Keratinocyte (primary cell): ENCODE data around the gene ACOXL. TPM values are rescaled to one million over a fixed set of nuclear protein-coding genes. Genes with fewer than 3 reads are reported as not detected.

Experiments
- DNase-seq: peaks from one replicate; pipeline ENCODE4 v3.0.0-alpha.2; 2011; ENCODE audit warnings: low read depth, missing footprints, low spot score
- FAIRE-seq: peaks from 2 replicates; lab custom pipeline; 2011; peaks lifted over from hg19 to GRCh38; lab: Jason Lieb, UNC
- H2AFZ ChIP-seq: 2 replicates; pipeline ENCODE4 v1.6.0; 2012; ENCODE audit warnings: low read length, control low read depth, inconsistent platforms; ENCODE audit not compliant: control insufficient read depth
- H3K27ac ChIP-seq: 2 replicates; pipeline ENCODE4 v1.5.1; 2011; ENCODE audit warnings: low read length; ENCODE audit not compliant: control insufficient read depth, insufficient read depth
- H3K27me3 ChIP-seq: 3 replicates; pipeline ENCODE4 v1.6.0; 2011; ENCODE audit warnings: low read length; ENCODE audit not compliant: control insufficient read depth, insufficient read depth; ENCODE audit errors: extremely low read depth
- H3K36me3 ChIP-seq, 2 experiments: 2 replicates in 1 of 2; 3 replicates in 1 of 2; pipeline ENCODE4 v1.5.1; 2011; ENCODE audit warnings: low read length in 2 of 2, mild to moderate bottlenecking in 1 of 2; ENCODE audit not compliant: control insufficient read depth in 2 of 2, insufficient read depth in 2 of 2; ENCODE audit errors: extremely low read depth in 1 of 2
- H3K4me1 ChIP-seq: 3 replicates; pipeline ENCODE4 v1.5.1; 2011; ENCODE audit warnings: low read length; ENCODE audit not compliant: control insufficient read depth, insufficient read depth; ENCODE audit errors: extremely low read depth
- H3K4me2 ChIP-seq: 3 replicates; pipeline ENCODE4 v1.6.0; 2011; ENCODE audit warnings: low read depth, low read length; ENCODE audit not compliant: control insufficient read depth, insufficient read depth; ENCODE audit errors: extremely low read depth
- H3K4me3 ChIP-seq, 3 experiments: fragments of 200-600 bp in 1 of 3; sonication (generic) in 1 of 3; 2 replicates in 2 of 3; 3 replicates in 1 of 3; pipeline ENCODE4 v1.5.1; 2011 to 2016; ENCODE audit warnings: low read length in 3 of 3, mild to moderate bottlenecking in 3 of 3, control low read depth in 2 of 3, inconsistent platforms in 1 of 3, low read depth in 1 of 3, mixed read lengths in 1 of 3, mixed run types in 1 of 3, moderate library complexity in 1 of 3; ENCODE audit not compliant: control insufficient read depth in 2 of 3, insufficient read depth in 2 of 3; ENCODE audit errors: extremely low read depth in 1 of 3
- H3K79me2 ChIP-seq: 2 replicates; pipeline ENCODE4 v1.6.0; 2012; ENCODE audit warnings: low read length; ENCODE audit not compliant: control insufficient read depth, insufficient read depth
- H3K9ac ChIP-seq: 3 replicates; pipeline ENCODE4 v1.6.0; 2011; ENCODE audit warnings: low read length; ENCODE audit not compliant: control insufficient read depth, insufficient read depth; ENCODE audit errors: extremely low read depth
- H3K9me1 ChIP-seq: 3 replicates; pipeline ENCODE4 v1.6.0; 2011; ENCODE audit warnings: low read length; ENCODE audit not compliant: control insufficient read depth, insufficient read depth; ENCODE audit errors: extremely low read depth
- H3K9me3 ChIP-seq: 2 replicates; pipeline ENCODE4 v1.5.1; 2012; ENCODE audit warnings: low read depth, low read length; ENCODE audit not compliant: control insufficient read depth
- H4K20me1 ChIP-seq: 3 replicates; pipeline ENCODE4 v1.6.0; 2011; ENCODE audit warnings: low read length; ENCODE audit not compliant: control insufficient read depth, insufficient read depth; ENCODE audit errors: extremely low read depth
- CTCF ChIP-seq, 3 experiments: IDR thresholded peaks in 1 of 3; conservative IDR thresholded peaks in 1 of 3; optimal IDR thresholded peaks in 1 of 3; 2 replicates in 2 of 3; 3 replicates in 1 of 3; pipeline versions ENCODE3 to v1.5.1; 2011; ENCODE audit warnings: low read length in 3 of 3, mild to moderate bottlenecking in 3 of 3, moderate library complexity in 2 of 3, control low read depth in 1 of 3, inconsistent platforms in 1 of 3; ENCODE audit not compliant: insufficient read depth in 2 of 3; ENCODE audit errors: extremely low read depth in 1 of 3
- EZH2 ChIP-seq: IDR thresholded peaks from one replicate; pipeline ENCODE4 v1.6.1; 2012; ENCODE audit warnings: inconsistent platforms, mild to moderate bottlenecking, low read length, moderate library complexity
- dilution Hi-C: fragments of 300-500 bp; cut with MboI; formaldehyde crosslinking; loops from one replicate; pipeline ENCODE4 v1.7.0; 2020; ENCODE audit warnings: low sequenced_read_pairs; ENCODE audit not compliant: extremely low pct_ligation_motif_present
- polyA plus RNA-seq, 5 experiments: library from polyadenylated mRNA; depleted of rRNA in 3 of 5; stranded (reverse) in 3 of 5; stranded (forward) in 1 of 5; unstranded in 1 of 5; fragments of >200 nt; gene quantifications; 1 replicate in 1 of 5; 2 replicates in 3 of 5; 3 replicates in 1 of 5; pipeline versions ENCODE4 v1.2.1 to v1.2.3, GENCODE V29; 2011 to 2012; ENCODE audit warnings: missing spikeins in 2 of 5, low read depth in 1 of 5, low replicate concordance in 1 of 5

Gene ACOXL
- polyA plus RNA-seq, 1 donor (not counting 4 experiments of a cell fraction or from before 2014, with no cell fraction given) = 0.04 TPM

DNA sequence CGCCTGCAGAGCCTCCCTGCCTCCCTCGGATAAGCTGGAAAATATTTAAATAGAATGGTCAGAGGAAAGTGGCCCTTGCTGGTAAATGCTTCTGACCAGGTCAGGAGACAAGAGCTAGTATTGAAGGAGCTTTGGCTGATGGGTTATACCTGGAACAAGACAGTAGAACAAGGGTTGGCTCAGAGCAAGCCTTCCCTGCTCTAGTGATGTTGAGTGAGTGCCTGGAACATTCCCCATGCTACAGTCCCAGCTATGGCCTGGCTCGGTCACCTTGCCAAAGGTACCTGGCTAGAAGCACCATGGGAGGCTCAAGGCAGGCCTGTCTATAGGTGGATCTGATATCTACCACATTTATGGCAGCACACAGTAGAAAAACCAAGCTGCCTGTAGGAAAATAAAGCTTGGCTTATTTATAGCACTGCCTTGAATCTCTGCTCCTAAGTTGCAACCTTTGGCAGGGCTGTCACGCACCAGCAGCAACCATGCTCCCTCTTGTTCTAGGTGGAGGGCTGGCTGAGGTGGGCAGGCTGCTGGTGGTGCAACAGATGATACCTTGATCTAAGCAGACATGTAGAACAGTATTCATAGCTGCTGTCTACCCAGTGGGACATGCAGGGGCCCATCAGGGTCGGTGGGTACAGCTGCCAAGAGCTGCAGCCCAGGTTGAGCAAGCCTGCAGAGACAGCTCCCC lies 321.6 kb downstream of the ACOXL start:
- H2AFZ ChIP-seq = no peak overlapping the region
- no peaks in the 10 kb centered on the region for H3K9me3 ChIP-seq
- no peak overlapping the region for H3K4me3 ChIP-seq
- no peak for TF ChIP-seq CTCF (optimal IDR thresholded peaks at IDR 0.05 in 1 of 3, IDR thresholded peaks at IDR 0.05 in 1 of 3, conservative IDR thresholded peaks at IDR 0.05 in 1 of 3; ENCODE audit: extremely low read depth in 1 of 3, insufficient read depth in 2 of 3, low read length in 3 of 3)
- no peak for TF ChIP-seq EZH2
- H3K36me3 ChIP-seq = no peaks in the 10 kb centered on the region
- no peak overlapping the region for H3K27ac ChIP-seq
- no peaks in the 10 kb centered on the region for H3K9me1 ChIP-seq
- H4K20me1 ChIP-seq = no peaks in the 10 kb centered on the region
- no peak overlapping the region for H3K4me2 ChIP-seq
- FAIRE-seq (no peak), DNase-seq (no peak)
- no peaks in the 10 kb centered on the region for H3K4me1 ChIP-seq
- dilution Hi-C loops = no loop called here
- no peaks in the 10 kb centered on the region for H3K79me2 ChIP-seq
- no peak overlapping the region for H3K9ac ChIP-seq
- peaks cover 55% of the 10 kb centered on the region for H3K27me3 ChIP-seq

- TF ChIP-seq CTCF (optimal IDR thresholded peaks at IDR 0.05 in 1 of 3, IDR thresholded peaks at IDR 0.05 in 1 of 3, conservative IDR thresholded peaks at IDR 0.05 in 1 of 3; ENCODE audit: extremely low read depth in 1 of 3, insufficient read depth in 2 of 3, low read length in 3 of 3) (no peak), EZH2 (no peak)
- H3K79me2 ChIP-seq = no peaks in the 10 kb centered on the region
- H2AFZ ChIP-seq = no peak overlapping the region
- H3K4me2 ChIP-seq = no peak overlapping the region
- no peak overlapping the region for H3K27ac ChIP-seq
- no peak for DNase-seq
- no peak overlapping the region for H3K9ac ChIP-seq
- dilution Hi-C loops = no loop called here
- peaks cover 48% of the 10 kb centered on the region for H3K27me3 ChIP-seq
- H3K4me1 ChIP-seq = no peaks in the 10 kb centered on the region
- H3K9me1 ChIP-seq = no peaks in the 10 kb centered on the region
- H3K4me3 ChIP-seq = no peak overlapping the region
- H3K36me3 ChIP-seq = no peaks in the 10 kb centered on the region
- H3K9me3 ChIP-seq = no peaks in the 10 kb centered on the region
- H4K20me1 ChIP-seq = no peaks in the 10 kb centered on the region
- FAIRE-seq = no peak
These were observed 322.7 kb downstream of the ACOXL start for GRCh38 chr2:111054791-111055691.
